NAMALWA (cell line): ENCODE measurements around the gene SOD2.
"Not testable (repeated sequence)": the region's sequence is repeated elsewhere in the genome, so short reads cannot be mapped to it uniquely, and the experiment has no call there.

Experiments
- DNase-seq: peaks from one replicate; pipeline ENCODE4 v3.0.0-alpha.2; 2015; ENCODE audit warnings: low spot score

SOD2 gene

DNA sequence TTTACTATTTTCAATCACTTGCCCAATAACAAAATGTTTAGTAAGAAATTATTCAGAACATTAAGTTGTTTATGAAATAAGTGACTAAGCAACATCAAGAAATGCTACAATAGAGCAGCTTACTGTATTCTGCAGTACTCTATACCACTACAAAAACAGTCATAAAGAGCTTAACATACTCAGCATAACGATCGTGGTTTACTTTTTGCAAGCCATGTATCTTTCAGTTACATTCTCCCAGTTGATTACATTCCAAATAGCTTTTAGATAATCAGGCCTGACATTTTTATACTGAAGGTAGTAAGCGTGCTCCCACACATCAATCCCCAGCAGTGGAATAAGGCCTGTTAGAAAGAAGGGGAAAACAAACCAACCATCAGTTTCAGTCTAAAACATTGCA lies 10.7 kb downstream of the SOD2 start:
- no peak for DNase-seq

DNA sequence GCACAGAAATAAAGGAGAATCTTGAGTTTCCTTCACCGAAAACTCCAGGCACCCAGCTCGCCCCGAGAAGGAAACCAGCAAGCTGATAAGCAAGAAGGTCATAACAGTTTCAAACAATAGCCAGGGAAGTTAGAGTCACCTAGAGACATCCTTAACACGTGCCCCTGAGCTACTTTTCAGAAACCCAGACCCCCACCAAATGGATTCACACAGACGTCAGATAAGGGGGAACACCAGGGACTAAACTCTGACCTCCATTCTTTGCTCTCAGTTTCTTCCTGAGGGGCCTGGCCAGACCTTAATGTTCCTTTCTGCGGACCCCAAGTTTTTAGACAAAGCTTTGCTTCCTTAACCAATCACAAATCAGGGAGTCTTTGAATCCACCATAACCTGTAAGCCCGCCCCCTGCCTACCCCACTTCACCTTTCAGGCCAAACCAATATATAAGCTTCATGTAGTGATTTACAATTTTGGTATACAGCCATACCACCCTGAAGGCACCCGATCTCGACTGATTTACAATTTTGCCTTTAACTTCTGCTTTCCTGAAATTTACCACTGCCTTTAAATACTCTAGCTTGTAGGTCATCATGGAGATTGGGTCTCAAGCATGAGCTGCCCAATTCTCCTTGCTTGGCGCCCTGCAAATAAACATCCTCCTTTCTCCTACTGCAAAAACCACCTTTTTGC lies 11.7 kb downstream of the SOD2 start:
- DNase-seq = no peak

DNA sequence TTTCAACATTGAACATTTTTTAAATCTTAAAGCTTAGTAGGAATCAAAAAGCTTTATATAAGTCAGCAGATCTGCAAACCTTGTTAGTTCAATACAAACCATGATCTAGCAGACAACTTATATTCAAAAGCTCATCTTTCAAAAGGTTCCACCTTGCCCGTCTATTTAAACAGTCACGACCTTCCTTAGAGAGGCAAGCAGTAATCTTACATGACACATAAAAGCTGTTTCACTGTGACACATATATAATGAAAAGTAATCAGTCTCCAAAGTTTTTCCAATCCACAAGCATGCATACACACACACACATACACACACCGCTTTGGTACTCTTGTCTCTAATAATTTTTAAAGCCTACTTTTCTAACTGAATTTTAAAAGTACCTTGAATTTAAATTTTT lies 12.9 kb downstream of the SOD2 start:
- no peak for DNase-seq

DNA sequence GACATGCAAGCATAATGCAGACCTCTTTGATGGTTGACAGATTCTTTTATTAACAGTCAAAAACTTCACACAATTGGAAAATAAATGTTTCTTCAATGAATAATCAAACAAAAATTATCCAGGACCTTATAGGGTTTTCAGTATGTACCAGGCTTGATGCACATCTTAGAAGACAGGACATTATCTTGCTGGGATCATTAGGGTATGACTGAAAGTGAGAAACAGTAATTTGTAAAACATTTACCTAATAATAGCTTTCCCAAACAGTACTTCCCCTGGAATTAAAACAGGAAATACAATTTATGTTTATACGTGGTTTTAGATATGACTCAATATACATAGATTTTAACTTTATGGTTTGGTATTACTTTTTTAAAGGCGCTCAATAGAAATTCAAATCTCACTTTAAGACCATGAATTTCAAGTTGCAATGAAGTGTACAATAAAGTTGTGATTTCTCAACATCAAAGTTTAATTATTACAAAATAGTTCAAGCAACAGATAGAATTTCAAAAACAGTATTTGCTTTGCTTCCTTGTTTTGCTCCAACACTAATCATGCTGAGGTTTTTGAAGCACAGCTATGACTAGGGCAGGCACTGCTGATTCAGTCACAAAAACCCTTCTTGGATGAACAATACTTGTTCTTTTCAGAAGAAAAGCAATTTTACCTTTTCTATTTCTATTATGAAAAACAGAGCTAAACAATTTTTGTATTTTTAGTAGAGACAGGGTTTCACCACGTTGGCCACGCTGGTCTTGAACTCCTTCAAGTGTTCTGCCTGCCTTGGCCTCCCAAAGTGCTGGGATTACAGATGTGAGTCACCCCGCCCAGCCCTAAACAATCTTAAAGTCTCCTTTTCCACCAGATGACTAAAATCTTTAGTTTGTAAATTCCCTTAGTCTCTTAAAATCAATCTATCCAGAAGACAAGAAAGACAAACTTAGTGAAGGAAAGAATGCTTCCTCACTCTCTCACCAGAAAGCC lies 13.7 kb downstream of the SOD2 start:
- no peak for DNase-seq

DNA sequence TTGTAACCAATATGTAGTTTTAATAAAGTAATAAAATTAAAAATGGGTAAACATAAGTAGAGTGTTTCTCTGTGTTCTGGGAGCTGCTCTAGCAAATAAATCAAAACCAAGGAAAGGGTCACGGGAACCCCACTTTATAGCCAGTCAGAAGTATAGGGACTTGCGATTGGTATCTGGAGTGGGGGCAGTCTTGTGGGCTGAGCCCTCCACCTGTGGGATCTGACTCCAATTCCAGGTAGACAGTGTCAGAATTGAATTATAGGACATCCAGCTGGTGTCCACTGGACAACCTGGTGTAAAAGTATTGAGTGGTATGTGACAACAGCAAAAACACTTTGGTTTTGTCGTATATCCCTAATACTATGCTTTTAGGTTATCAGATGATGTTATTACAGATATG lies 14.5 kb downstream of the SOD2 start:
- no peak for DNase-seq

DNA sequence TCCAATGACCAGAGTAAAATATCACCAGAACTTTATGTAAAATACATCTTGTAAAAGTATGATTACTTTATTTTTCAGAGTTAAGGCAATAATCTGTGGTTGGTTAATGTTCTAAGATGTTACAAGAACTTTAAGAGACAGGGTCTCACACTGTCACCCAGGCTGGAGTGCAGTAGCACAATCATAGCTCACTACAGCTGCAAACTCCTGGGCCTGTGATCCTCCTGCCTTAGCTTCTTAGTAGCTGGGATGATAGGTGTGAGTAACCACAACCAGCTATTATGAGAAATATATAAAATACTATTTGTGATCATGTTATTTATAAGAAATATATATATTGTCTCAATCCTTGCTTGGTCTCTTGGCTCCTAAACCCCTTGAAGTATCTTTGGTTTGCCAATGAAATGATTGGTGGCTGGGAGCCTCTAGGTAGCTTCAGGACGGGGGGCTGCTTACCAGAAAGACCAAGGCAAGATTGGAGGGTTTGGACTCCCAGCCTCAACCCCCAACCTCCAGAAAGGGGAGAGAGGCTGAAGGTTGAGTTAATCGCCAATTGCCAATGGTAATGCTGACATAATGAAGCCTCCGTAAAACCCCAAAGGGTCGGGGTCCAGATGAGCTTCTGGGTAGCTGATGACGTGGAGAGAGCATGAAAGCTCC lies 15.4 kb downstream of the SOD2 start:
- no peak for DNase-seq

DNA sequence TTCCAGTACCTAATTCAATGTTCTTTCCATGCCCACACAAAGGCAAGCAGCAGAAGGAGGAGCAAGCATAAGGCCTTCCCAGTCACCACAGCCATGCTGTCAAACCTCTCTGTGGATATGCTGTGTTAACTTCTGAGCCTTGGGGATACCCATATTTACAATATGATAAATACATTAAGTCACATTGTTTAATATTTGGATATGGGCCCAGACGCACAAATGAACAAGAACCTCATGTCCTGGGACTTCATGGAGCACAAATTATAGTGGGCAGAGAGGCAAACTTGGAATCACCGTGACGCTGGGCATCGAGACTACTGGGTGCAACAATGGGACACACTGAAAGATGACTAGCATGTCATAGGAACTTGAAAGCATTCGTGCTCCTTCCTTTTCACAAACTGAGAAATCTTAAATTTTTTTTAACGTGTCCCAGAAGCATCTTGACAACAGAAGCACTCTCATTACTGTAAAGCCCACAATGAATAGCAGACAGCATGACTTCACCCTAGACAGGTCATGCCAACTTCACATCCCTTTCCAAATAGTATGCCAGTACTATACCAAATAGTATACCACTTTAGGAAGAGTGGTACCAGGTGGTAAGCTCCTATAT lies 16.0 kb downstream of the SOD2 start:
- DNase-seq = no peak

DNA sequence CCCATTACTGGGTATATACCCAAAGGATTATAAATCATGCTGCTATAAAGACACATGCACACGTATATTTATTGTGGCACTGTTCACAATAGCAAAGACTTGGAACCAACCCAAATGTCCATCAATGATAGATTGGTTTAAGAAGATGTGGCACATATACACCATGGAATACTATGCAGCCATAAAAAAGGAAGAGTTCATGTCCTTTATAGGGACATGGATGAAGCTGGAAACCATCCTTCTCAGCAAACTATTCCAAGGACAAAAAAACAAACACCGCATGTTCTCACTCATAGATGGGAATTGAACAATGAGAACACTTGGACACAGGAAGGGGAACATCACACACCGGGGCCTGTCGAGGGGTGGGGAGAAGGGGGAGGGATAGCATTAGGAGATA lies 16.8 kb downstream of the SOD2 start:
- not testable (repeated sequence) for DNase-seq

DNA sequence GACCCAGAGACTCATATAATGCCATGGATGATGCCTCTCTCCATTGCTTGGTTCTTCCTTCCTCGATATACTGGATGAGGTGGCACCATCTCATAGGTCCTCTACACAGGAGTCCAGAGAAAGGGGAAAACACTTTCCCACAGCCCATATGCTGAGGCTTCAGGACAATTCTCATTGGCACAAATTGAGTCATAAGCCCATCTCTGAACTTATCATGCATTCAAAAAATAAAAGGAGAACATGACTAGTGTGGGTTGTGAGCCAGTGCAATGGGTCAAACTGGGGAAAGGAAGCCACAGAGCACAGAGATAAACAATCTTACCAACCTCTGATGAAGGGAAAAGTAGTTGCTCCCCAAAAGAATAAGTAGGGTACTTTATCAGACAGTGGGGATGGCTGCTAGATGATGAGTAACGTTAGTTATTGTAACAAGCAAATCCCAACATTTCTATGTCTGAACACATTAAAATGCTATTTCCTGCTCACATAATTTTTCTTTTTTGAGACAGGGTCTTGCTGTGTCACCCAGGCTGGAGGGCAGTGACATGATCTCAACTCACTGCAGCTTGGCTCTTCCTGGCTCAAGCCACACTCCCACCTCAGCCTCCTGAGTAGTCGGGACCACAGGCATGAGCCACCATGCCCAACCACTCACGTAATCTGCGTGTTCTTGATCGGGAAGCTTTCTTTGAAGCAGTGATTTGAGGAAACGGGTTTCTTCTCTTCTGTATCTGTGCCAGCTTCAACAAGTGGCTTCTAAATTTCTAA lies 27.0 kb downstream of the SOD2 start:
- DNase-seq = no peak

DNA sequence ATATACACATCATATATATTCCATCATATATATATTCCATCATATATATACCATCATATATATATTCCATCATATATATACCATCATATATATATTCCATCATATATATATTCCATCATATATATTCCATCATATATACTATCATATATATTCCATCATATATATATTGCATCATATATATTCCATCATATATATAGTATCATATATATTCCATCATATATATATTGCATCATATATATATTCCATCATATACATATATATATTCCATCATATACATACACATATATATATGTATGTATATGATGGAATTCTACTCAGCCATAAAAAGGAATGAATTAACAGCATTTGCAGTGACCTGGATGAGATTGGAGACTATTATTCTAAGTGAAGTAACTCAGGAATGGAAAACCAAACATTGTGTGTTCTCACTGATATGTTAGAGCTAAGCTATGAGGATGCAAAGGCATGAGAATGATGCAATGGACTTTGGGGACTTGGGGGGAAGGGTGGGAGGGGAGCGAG lies 29.6 kb downstream of the SOD2 start:
- DNase-seq = not testable (repeated sequence)

DNA sequence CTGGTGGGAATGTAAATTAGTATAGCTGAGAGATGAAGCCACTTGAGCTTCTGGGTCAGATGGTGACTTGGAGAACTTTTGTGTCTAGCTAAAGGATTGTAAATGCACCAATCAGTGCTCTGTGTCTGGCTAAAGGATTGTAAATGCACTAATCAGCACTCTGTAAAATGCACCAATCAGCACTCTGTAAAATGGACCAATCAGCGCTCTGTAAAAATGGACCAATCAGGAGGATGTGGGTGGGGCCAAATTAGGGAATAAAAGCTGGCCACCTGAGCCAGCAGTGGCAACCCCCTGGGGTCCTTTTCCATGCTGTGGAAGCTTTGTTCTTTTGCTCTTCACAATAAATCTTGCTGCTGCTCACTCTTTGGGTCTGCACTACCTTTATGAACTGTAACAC lies 31.1 kb downstream of the SOD2 start:
- peak; percentile 27 for DNase-seq

DNA sequence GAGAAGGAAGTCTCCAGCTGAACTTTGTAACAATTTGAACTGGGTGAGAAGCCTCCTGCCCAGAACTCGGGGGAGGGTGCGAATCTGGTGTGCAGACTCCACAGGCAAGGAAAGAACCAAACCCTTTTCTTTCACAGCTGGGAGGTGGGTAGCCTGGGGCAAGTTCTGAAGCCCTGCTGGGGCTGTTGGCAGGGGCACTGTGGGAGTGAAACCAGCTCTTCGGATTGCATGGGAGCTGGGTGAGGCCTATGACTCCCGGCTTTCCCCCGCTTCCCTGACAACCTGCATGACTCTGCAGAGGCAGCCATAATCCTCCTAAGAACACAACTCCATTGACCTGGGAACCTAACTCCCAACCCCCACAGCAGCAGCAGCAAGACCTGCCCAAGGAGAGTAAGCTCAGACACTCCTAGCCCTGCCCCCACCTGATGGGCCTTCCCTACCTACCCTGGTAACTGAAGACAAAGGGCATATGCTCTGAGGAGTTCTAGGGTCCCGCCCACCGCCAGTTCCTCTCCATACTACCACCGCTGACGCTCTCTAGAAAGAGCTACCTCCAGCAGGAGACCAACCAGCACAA lies 37.5 kb downstream of the SOD2 start:
- DNase-seq = no peak

DNA sequence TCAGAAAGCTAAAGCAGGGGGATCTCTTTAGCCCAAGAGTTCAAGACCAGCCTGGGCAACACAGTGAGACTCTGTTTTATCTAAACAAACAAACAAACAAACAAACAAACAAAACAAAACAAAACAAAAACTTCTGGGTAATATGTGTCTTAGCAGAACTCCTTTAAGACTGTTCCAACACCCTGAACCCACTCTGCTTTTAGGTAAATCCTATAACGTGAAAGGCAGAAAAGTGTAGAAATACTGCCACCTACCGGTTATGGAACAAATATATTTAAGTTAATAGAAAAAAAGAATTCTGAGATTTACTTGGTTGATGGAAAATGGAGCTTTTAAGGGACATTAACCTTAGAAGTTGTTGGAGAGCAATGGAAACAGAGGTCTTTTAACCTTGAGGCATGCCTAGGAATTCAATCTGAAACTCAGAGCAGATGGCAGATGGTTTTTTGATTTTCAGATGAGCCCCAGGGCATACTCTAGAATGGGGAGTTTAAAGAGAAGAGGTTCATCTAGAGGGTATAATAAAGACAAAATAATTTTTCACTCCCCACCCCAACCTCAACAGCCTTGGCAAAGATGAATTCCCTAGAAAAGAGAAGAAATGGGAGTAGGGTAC lies 38.5 kb downstream of the SOD2 start:
- peak; percentile 82 for DNase-seq

DNA sequence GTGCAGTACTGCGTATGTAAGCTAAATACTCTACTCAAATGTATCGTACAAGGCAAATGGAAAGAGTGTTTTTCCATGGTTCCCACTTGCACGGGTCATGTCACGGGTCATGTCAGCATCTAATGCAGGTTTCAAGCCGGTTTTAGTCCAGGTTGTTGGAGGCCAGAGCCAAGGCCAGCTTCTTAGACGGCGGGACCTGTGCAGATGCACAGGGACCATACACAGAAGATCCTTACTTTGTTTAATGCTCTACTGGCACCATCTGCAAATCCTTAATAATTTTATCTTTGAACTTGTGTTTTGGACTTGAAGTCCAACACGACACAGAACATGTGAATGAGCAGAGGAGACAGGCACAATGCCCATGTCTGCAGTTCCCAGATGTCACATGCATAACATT lies 42.7 kb downstream of the SOD2 start:
- no peak for DNase-seq

DNA sequence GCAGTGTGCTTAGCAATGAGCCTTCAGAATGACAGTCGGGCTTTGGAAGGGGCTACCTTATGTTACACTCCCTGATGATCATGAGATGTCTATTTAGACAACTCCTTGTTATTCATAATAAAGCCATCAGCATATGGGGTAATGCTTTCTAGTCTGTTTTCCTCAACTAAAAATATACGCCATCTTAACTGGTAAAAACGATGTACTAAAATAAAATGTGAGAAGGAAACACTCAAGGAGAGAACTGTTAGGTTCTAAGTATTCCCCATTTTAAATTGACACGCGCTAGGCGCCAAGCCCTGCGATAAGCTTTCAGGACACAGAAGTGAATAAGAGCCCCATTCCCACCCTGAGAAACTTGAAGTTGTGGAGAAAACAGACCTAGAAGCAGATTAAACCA lies 43.6 kb downstream of the SOD2 start:
- DNase-seq = no peak

DNA sequence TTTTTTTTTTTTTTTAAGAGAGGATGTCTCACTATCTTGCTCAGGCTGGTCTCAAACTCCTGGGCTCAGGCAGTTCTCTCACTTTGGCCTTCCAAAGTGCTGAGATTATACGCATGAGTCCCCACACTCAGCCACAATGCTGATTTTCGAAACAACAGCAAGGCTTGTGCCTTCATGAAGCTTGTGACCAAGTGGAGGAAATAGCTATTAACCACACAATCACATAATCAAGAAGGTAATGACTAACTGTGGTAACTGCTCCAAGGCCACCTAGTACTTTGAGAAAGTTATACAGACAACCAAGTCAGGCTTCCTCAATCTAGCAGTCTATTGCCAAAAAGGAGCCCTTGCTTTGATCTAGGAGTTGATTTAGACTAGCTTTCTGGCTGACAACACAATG lies 46.3 kb downstream of the SOD2 start:
- no peak for DNase-seq

DNA sequence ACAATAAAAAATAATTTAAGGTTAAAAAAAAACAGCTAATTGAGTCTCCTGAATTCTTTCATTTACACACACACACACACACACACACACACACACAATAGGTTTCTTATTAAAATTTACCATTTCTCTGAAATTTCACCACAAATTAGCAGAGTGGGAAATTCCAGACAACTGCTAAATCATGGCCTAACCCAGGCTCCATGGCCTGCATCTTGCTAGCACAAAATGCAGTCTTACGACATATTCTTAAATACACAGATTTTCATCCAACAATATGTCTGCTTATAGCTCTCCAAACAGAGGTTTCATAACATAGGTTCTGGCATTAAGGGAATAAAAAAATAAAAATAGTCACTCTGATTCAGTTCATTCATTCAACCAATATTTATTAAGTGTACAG lies 46.9 kb downstream of the SOD2 start:
- DNase-seq = no peak

DNA sequence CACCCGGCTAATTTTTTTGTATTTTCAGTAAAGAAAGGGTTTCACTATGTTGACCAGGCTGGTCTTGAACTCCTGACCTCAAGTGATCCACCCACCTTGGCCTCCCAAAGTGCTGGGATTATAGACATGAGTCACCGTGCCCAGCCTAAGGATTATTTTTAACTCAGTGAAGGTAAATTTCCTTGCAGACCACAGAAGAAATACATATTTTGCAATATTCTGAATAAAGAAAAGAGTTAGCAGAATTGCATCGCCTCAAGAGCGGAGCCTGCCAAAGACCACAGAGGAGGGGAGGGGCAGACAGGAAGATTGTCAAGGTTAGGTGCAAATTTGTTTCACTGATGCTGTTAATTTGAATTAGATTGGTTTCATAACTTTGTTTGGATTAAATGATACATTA lies 47.4 kb downstream of the SOD2 start:
- DNase-seq = no peak
